GM18511 (cell line): ENCODE results near the gene CNOT1.
A peak's percentile ranks its signal among the peaks of the same experiment; 100 is the strongest.
"Not testable (repeated sequence)": the region's sequence is repeated elsewhere in the genome, so short reads cannot be mapped to it uniquely, and the experiment has no call there.

ENCODE experiments used
- ATAC-seq: cut with Tn5 transposase; IDR thresholded peaks from one replicate; pipeline ENCODE4 v1.9.1; 2021; ENCODE audit warnings: mild to moderate bottlenecking, moderate library complexity; ENCODE audit not compliant: unreplicated experiment

The CNOT1 gene

DNA sequence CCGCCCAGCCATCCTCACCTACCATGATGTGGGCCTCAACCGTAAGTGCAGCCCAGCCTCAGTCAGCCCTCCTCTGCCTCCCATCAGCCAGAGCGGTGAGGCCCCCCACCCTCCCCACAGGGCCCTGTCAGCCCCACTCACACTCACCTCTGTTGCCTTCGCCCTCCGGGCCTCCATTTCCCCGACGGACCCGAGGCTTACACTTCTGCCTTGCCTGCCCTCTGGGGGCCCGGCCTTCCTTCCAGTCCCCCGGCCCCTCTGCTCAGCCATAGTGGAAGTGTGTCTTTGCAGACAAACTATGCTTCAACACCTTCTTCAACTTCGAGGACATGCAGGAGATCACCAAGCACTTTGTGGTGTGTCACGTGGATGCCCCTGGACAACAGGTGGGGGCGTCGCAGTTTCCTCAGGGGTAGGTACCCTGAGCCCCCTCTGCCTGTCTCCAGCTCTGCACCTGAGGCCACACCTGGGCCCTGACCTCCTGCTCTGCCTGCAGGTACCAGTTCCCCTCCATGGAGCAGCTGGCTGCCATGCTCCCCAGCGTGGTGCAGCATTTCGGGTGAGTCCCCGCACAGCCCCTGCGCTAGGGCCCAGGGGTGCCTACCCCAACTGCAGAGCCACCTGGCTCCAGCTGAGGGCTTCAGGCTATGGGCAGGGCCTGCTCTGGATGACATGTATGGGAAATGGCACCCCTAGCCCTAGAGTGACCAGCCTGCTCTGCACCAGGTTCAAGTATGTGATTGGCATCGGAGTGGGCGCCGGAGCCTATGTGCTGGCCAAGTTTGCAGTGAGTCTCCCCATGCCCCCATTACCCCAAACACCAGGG lies 125.5 kb downstream of the CNOT1 start:
- ATAC-seq = no peak

DNA sequence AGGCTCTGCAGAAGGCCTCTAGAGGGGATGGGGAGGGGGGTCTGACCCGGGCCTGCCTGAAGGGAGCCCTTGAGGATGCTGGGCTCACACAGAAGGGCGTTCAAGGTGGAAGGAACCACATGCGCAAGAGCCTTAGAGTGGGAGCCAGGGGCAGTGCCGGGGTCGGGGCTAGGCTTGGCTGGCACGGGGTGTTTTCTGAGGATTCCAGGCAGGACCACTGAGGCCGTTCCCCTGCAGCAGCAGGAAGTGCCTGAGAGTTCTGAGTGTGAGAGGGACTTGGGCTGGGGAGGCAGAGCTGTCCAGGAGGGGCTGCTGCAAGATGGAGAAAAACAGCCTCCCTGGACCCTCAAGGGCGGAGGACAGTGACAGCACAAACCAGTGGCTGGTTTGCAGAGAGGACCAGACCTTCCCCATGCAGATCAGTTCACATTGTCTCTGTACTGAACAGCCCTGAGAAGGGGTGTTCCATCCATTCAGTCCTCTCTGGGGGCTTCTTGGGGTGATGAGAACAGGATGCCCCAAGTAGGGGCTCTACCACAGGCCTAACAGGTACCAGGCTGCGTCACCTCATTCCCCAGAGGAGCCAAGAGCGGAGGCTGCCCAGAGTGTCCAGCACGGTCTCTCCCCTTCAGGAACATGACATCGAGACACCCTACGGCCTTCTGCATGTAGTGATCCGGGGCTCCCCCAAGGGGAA lies 126.3 kb downstream of the CNOT1 start:
- no peak for ATAC-seq

DNA sequence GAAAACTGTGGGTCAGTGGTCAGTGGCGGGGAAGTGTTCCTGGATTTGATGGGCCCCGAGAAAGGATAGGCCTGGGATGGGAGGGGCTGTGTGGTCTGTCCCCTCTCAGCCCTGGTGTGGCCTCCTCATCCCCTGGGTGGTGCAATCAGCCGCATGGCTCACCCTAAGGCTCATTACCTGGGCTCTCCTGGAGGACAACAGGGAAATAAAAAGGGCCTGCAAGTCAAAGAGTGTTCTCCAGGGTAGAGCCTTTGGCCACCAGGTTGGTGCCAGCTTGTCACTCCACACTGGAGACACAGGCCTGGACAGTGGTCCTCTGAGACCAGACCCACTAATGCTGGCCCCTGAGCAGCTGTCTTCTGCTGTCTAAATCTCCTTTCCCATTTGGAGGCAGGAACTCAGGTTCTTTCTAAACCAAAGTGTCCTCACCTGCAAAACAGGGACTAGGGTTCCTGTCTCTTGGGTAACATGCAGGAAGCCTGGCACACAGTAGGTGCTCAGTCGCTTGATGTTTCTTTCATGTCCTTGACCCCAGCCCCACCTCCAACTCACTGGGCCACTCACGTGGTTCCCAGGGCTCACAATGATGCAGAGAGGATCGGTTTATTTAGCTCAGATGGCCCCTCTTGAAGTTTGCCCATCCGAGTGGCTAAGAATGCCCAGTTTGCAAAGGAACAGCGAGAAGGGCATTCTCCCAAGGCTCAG lies 127.3 kb downstream of the CNOT1 start:
- ATAC-seq = no peak

DNA sequence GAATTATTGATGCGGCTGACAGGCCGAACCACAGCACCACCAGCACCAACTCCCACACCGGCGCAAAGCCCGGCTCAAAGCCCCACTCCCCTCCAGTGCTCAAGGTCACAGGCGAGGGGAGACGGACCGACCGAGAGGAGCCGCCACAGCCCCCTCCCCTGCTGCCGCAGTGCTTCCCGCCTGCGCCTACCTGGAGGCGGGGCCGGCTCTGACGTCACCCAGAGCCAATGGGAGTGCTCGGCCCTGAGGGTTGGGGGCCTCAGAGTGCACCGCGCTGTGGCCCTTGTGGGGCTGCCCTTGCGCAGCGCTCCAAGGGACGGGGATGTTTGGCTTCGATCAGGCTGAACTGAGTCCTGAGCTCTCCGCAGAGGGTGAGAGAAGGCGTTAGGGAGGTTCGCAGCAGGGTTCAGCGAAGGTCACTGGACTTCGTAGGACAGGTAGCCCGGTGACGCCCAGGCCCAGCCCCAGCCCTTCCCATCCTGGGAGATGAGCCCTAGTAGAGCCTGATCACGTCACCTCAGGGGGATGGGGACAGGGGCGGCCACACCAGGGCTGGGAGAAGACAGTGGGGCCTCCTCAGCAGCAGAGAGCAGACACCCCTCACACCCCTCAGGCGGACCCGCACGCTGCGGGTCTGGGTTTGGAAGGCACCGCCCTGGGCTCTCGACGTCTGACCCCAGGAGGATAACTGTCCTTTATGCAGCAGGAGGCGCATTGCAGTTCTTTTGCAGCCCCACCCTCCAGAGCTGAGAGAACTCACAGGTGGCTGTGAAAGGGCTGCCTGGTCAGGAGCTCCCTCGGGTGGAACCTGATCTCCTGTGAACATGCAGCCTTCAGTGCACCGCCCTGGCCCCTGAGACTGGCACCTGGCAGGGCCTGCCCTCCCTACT lies 128.1 kb downstream of the CNOT1 start:
- no peak for ATAC-seq

DNA sequence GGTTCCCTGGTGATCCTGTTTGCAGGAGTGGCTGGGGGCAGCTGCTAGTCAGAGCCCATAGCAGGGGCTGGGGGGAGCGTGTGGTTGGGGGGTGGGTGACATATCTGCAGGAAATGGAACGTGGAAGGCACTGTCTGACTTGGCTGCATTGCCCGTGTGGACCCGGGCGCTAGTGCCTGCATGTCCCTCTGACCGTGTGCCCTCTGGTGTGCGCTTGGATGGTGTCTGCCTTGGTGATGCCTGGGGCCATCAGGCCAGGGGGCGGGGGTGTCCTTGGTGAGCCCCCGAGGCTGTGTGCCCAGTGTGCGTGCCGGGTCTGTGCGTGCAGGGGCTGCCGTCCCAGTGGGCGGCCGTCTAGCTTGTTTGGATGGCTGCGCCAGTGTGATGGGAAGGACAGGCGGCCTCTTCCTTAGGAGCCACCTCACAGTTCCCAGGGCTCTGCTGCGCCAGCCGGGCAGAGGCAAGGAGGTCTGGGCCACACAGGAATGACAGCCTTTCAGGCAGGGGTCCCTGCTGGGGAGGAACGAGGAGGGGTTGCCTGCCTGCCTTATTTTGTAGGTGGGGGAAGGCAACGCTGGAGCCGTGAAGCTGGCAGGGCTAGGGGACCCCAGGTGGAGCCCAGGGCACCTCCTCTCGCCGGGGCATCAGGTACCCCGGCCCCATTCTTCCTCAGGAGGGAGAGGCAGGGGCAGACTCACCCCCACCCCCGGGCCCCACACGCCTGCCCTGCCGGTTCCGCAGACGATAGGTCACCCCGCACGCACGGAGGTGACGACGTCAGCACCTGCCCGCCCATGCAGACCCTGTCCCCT lies 129.0 kb downstream of the CNOT1 start:
- no peak for ATAC-seq

DNA sequence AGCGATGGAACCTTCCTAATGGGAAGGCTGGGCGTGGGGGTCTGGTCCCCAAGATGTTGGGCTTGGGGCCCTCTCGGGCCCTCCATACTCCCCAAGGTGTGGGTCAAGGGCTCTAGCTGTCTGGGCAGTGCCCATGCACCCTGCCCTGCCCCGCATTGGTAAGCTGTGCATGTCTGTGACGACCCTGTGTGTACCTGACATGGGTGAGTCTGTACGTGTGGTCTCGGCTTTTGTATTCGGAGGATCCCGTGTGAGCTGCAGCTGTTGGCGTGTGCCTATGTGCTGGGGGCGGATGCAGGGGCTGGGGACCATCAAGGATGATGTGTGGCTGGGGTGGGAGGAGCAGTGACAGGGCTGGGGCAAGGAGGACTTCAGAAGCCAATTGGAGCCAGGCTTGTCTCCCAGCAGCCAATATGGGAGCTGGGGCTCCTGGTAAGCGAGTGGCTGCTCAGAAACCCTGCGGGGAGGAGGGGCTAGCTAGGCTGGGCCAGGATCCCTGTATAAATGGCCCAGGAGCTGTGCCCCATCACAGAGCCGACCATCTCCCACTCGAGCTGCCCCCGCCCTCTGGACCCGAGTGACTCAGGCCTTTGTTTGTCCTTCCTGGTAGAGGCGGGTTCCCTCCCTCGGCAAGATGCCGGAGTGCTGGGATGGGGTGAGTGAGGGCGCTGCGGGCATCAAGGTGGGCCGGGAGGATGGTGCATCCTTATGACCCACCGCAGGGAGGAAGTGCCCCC lies 129.8 kb downstream of the CNOT1 start, which contains the start of gene NDRG4:
NDRG4 (plus strand) TSS at position 529 of the 737 bp plus-strand sequence; CDS start at position 635, 106 bp downstream.
- peak; percentile 43 for ATAC-seq

DNA sequence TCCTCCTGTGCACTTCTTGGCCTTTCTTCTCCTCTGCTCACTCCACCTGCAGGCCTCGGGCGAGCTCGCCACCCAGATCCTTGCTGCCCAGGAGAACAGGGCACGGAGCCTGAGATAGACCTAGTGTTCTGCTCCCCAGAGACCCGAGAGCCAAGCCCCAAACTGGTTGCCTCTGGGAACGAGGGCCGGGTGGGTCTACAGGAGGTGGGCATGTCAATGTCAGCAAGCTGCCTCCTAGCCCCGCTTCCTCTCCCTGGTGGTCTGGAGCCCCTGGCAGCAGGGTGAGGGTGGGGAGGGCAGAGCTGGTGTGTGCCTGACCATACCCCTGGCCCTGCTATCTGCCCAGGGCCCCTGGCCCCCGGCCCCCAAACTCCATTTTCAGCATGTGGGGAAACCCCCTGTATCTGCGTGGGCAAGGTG lies 130.5 kb downstream of the CNOT1 start:
- no peak for ATAC-seq

DNA sequence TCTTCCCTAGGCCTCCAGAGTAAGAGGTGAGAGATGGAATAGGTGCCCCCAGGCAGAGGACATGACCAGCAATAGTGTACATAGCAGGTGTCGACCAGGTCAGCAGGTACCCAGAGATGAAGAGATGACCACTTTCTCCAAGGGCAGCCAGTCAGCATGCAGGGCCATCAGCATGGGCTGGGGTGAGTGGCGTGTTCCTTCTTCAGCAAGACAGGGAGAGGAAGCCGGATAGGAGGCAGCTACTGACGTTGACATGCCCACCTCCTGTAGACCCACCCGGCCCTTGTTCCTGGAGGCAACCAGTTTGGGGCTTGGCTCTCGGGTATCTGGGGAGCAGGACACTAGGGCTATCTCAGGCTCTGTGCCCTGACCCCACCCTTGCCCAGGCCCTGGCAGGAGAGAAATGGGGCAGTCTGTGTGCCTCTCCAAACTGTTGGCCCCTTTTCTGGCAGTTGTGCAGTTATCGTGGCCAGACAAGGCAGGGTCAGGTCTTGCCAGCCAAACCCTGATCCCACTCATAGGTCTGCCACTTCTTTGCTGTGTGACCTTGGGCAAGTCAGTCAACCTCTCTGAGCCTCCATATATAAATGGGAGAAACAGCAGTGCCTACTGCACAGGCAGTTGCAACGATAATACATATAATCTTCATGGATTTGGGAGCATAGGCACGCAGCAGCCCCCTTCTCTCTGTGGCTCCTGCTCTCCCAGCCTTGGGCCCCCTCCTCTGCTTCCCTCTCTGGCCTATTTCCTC lies 131.1 kb downstream of the CNOT1 start:
- no peak for ATAC-seq

DNA sequence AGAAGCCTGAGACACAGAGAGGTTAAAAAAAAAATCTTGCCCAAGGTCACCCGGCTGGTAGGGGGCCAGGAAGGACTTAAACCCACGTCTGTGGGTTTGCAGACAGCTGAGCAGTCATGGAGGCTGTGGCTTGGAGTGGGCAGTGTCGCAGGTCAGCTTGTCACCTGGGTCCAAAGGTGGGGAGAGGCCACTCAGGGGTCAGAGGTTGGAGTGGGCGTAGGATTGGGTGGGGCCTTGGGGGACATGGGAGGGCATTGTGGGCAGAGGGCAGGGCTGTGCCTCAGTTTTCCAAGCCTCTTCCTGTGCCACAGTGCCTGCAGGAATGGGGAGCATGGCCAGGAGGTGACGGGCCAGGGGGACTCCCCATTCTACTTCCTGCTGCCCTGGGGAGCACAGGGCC lies 131.7 kb downstream of the CNOT1 start:
- no peak for ATAC-seq

DNA sequence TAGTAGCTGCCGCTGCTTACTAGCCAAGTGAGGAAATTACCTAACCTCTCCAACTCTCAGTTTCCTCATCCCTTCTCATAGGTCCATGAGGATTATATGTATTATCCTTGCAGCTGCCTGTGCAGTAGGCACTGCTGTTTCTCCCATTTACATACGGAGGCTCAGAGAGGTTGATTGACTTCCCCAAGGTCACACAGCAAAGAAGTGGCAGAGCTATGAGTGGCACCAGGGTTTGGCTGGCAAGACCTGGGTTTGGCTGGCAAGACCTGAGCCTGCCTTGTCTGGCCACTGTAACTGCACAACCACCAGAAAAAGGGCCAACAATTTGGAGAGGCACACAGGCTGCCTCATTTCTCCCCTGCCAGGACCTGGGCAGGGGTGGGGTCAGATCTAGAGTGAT lies 132.2 kb downstream of the CNOT1 start:
- no peak for ATAC-seq

DNA sequence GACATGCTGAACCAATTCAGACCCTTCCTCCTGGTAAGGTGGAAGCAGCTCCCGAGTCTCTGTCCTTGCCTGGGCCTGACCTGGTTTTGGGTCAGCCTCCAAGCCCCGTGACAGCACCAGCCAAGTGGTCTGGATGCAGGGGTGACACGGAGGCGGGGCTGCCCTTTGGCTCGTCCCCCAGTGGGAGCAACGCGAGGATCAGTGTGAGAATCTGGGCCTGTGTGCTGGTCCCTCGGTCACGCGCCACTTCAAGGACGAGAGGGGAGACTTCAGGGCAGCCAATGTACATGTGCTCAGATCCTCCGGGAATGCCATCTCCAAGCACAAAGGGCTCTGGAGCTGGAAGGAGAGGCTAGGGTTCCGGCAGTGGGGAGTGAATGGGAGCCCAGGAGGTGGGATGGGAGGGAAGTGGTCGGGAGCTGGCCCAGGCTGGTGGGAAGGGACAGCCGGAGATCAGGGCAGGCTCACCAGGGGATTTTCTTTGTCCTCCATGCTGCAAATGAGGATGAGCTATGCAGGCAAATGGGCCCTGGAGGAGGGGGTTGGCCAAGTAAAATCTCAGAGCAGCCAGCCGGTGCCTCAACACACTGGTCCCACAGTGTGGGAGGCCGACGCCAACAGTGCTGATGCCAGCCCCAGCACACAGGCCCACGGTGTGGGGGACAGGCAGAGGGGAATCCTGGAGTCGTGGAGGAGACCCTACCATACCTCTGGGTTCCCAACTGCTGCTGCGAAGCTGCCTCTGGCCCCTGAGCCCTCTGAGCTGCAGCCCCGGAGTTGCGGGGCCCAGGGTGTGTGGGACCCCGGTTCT lies 133.9 kb downstream of the CNOT1 start:
- no peak for ATAC-seq

DNA sequence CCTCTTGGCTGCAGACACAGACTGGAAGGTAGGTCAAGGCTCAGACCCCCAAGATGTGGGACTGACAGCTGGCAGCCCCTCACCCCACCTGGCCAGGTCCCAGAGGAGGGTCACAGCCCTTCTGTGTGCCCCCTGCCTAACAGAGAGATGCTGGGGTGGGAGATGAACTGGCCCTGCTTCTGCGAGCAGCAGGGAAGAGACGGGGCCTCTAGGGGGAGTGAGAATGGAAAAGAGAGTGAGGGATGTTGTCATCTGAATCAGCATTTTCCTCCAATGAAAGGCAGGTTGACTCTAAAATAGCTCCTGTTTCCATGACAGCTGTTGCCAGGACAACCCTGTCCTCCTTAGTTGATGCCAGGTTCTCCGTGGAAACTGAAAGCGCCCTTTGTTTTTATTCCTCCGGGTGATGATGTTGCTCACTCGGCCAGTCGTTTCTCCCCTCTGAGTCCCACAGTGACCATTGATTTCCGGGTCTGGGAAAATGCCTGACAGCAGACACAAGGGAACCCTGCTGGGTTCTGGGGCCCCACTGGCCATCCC lies 134.6 kb downstream of the CNOT1 start:
- ATAC-seq = peak; percentile 77

DNA sequence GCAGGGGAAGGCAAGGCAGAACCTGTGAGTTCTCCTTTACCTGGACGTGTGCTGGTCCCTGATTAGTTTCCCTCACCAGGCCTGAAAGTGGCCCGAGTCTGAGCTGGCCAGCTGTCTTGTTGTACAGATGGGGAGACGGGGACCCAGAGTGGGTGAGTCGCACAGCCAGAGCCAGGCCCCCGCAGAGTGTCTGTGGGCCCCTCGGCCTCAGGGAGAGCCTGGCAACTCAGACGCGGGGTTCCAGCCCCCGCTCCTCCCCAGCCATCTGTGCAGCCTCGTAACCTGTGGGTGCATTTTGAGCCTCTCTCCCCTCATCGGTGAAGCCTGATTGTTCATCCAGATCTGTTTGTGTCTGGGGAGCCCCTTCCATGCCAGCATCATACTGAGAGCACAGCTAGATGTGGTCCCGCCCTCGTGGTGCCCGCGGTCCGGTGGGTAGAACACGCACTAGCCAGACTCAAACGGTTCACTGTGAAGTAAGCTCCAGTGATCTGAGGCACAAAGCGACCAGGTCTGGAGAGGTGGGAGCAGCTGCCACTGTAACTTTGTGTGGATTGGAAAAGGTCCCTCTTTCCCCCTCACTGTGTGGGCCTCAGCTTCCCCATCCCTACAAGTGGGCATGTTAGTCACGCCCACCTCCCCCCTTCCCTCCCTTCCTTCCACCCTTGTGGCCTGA lies 135.7 kb downstream of the CNOT1 start:
- no peak for ATAC-seq

DNA sequence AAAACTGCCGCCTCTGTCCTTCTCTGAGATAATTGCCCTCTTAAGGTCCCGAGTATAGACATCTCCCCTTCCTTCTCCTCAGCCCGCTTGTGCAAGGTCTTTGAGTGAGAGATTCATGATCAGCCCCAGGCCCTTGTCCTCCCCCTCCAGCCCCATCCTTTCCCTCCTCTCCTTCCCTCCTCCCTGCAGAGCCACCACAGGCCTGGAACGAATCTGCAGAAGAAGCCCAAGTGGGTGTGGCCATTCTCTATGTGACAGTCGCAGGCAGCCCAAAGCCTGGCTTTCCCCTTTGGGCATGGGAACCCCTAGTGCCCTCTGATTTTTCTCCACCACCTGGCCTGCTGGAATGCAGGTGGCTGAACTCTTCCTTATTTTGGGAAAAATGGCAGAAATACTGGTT lies 136.9 kb downstream of the CNOT1 start:
- no peak for ATAC-seq

DNA sequence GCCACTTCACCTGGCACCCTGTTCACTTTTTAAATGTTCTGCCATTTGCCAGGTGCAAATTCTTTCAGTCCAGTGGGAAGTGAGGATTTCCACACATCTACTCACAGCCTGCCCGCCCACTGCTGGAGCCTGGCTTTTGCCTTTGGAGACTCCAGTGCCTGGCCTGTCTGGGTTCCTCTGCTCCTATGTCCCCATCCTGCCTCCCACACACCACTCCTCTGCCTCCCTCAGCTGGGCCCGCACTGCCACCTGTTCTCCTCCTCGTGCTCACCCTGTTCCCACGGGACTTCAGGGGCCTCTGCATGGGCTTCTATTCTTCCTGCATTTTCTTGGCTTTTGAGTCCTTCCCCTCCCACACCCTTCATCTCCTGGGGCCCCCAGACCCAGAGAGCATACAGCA lies 137.6 kb downstream of the CNOT1 start:
- ATAC-seq = no peak

DNA sequence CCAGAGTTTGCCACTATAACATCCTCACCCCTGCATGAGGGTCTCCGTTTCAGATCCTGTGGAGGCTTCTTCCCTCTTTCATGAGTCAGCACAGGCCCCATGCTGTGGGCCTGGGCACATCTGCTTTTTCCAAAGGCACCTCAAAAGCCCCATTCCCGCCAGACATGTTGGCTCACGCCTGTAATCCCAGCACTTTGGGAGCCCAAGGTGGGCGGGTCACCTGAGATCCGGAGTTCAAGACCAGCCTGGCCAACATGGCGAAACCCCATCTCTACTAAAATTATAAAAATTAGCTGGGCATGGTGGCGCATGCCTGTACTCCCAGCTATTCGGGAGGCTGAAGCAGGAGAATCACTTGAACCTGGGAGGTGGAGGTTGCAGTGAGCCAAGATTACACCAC lies 139.1 kb downstream of the CNOT1 start:
- not testable (repeated sequence) for ATAC-seq

DNA sequence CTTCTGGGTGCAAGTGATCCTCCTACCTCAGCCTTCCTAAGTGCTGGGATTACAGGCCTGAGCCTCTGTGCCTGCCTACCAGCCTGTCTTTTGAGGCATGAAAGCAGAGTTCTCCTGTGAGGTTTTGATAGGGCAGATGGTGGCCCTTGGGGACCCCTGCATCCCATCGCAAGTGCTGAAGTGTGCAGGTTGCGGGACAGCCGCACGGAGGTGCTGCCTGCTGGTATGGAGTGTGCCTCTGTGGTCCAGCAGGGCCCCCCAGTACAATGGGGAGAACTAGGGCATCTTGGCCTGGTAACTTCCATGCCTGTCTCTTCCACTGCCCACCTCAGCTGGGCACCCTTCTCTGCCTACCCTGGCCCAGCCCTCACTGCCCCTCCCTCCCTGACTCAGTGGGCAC lies 139.6 kb downstream of the CNOT1 start:
- no peak for ATAC-seq
